Activated CD4-positive, CD25-positive, alpha-beta regulatory T cell (primary cell): ENCODE data around the gene DIAPH2.

Experiments used
- DNase-seq, 4 experiments: peaks; one replicate each; lab custom pipeline; 2025; lab: John Stamatoyannopoulos, UW

Gene DIAPH2

GRCh38 chrX:97050392-97050791, 365.8 kb downstream of the DIAPH2 start:
- DNase-seq: no peak

GRCh38 chrX:97057349-97057909, 372.8 kb downstream of the DIAPH2 start:
- no peak for DNase-seq

- DNase-seq: no peak
Measured at GRCh38 chrX:97060020-97060419, 375.4 kb downstream of the DIAPH2 start.

GRCh38 chrX:97065066-97065465, 380.4 kb downstream of the DIAPH2 start:
- no peak for DNase-seq

- DNase-seq: no peak
Measured at GRCh38 chrX:97065973-97066372, 381.3 kb downstream of the DIAPH2 start.

GRCh38 chrX:97066381-97066780, 381.7 kb downstream of the DIAPH2 start:
- no peak for DNase-seq

- no peak for DNase-seq
Measured at GRCh38 chrX:97070346-97070745, 385.7 kb downstream of the DIAPH2 start.

GRCh38 chrX:97074400-97074799, 389.8 kb downstream of the DIAPH2 start:
- no peak for DNase-seq

- no peak for DNase-seq
Measured at GRCh38 chrX:97089116-97089515, 404.5 kb downstream of the DIAPH2 start.

- DNase-seq: no peak
Measured at GRCh38 chrX:97096385-97096784, 411.7 kb downstream of the DIAPH2 start.

- DNase-seq: no peak
Measured at GRCh38 chrX:97102938-97103337, 418.3 kb downstream of the DIAPH2 start.

GRCh38 chrX:97109730-97110129, 425.1 kb downstream of the DIAPH2 start:
- DNase-seq: no peak

GRCh38 chrX:97117572-97117971, 432.9 kb downstream of the DIAPH2 start:
- DNase-seq: no peak

GRCh38 chrX:97119474-97120109, 434.9 kb downstream of the DIAPH2 start:
- no peak for DNase-seq

- no peak for DNase-seq
Measured at GRCh38 chrX:97123001-97123400, 438.4 kb downstream of the DIAPH2 start.

GRCh38 chrX:97126020-97126419, 441.4 kb downstream of the DIAPH2 start:
- no peak for DNase-seq

- no peak for DNase-seq
Measured at GRCh38 chrX:97132664-97133415, 448.2 kb downstream of the DIAPH2 start.

- DNase-seq: no peak
Measured at GRCh38 chrX:97145934-97146333, 461.3 kb downstream of the DIAPH2 start.

GRCh38 chrX:97155816-97156215, 471.2 kb downstream of the DIAPH2 start:
- no peak for DNase-seq

- no peak for DNase-seq
Measured at GRCh38 chrX:97158269-97158668, 473.6 kb downstream of the DIAPH2 start.

GRCh38 chrX:97159916-97160800, 475.5 kb downstream of the DIAPH2 start:
- no peak for DNase-seq

GRCh38 chrX:97167333-97167732, 482.7 kb downstream of the DIAPH2 start:
- no peak for DNase-seq
